T follicular helper cell (primary cell): ENCODE results near the gene ABCA1.
"Not testable (repeated sequence)": the region's sequence is repeated elsewhere in the genome, so short reads cannot be mapped to it uniquely, and the experiment has no call there.

Experiments used
- DNase-seq: peaks from one replicate; pipeline ENCODE4 v3.0.0-alpha.2; 2020; ENCODE audit warnings: low read depth

The ABCA1 gene

GRCh38 chr9:104906441-104907277 is 21.3 kb downstream of the ABCA1 start:
- DNase-seq = no peak

DNA sequence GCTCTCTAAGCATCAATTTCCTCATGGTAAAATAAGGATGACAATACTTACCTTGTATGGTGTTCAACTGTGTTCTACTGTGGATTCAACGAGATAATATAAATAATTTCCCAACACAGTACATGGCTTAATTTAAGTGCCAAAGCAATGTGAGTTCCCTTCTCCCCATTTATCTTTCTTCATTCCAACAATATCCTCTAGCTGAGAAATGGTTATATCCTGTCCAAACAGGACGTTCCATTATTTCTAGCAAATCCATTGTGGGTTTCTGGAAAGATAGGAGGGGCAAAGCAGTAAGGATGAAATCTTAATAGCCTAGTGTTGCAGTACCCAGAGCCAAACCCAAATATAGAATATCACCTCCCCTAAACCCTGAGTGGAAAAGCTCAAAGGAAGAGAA is 22.0 kb downstream of the ABCA1 start:
- DNase-seq = no peak

GRCh38 chr9:104905153-104905901 is 22.6 kb downstream of the ABCA1 start:
- no peak for DNase-seq

DNA sequence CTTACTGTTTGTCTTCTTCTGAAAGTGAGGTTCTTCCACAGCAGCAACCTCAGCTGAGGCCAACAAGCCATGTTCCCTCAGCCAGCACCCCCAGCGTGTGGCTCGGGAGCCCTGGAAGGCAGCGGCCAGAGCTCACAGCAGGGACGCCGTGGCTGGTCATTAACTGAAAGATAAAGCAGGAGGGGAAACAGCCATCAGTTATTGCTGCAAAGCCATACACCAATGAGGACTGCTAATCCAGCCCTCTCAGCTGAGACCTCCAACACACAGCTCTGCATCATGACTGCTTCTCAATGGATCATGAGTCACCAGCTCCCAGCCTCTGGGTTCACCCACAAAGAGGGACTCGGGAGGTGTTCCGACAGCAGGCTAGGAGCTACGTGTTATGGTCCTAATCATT is 24.3 kb downstream of the ABCA1 start:
- no peak for DNase-seq

- no peak for DNase-seq
Measured at GRCh38 chr9:104900871-104901270, 27.1 kb downstream of the ABCA1 start.

DNA sequence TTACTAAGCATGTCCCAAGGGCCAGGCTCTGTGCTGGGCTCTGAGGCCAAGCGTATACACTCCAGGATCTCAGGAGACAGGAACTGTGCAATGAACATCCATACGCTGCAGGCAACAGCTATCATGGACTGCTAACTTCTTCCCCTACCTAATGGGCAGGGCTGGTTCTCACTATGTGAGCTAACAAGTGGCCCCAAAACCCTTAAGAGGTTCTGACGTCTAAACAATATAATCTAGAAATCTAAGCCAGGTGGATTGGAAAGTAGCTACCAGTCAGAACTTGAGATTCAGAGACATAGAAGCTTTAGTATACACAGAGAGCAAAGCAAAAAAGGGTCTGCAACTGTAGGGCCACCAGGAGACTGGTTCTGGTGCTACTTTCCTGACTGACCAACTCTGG is 27.6 kb downstream of the ABCA1 start:
- DNase-seq = no peak

DNA sequence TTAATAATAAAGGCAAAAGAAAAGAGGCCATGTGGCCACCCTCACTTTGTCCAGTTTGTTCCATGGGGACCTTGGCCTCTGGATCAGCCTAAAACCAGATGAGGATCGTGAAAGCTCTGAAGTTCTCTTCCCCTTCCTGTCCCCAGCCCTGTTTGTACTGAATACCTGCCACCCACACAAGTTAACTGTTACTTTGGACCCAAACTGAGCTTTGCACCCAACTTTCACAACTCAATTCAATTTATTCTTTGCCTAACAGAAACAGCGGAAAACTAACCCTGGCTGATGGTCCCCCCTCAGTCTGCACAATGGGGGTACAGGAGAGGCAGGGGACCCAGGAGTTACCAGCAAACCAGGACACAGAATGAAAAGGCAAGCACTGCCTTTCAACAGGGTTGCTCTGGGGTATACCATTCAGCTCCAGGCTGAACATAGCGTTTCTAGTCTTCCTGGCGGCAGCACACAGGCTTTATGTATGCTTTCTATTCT is 28.2 kb downstream of the ABCA1 start:
- DNase-seq = no peak

- DNase-seq = not testable (repeated sequence)
Measured at GRCh38 chr9:104898376-104898775, 29.6 kb downstream of the ABCA1 start.

DNA sequence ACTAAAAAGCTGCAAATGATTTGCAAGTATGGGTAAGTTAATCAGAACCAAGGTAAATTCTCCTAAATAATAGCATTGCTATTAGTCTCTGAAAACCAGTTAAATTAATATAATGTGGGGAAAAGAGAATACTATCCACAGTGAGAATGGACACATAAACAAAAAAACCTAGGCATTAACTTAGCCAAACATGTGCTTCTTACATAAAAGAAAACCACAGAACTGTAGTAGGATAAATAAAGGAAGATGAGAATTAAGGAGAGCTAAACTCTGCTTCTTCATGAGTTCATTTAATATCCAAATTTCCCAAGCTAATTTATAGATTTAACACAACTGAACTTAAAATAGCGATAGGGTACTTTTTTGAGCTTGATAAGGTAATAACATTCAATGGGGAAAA is 31.8 kb downstream of the ABCA1 start:
- no peak for DNase-seq

- DNase-seq = no peak
Measured at GRCh38 chr9:104895572-104895971, 32.4 kb downstream of the ABCA1 start.

DNA sequence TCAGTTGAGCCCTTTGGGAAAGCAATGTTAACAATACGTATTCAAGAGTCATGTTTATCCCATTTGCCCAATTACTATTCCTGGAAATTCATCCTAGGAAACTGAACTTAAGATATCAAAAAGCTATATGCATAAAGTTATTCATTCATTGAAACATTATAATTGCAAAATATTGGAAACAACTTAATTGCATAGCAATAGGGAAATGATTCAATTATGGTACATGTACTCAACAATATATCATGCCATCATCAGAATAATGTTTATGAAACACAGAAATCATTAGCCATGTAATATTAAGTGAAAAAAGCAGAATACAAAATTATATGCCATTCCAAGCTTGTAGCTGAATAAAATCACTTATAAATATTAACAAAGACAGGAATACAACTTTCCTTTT is 35.3 kb downstream of the ABCA1 start:
- DNase-seq = no peak

DNA sequence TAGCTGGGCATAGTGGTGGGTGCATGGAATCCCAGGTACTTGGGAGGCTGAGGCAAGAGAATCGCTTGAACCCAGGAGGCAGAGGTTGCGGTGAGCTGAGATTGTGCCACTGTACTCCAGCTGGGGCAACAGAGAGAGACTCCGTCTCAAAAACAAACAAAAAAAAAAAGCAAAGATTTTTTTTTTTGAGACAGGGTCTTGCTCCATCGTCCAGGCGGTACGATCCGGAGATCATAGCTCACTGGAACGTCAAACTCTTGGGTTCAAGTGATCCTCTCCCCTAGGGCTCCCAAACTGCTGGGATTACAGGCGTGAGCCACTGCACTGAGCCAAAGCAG is 37.6 kb downstream of the ABCA1 start:
- no peak for DNase-seq

DNA sequence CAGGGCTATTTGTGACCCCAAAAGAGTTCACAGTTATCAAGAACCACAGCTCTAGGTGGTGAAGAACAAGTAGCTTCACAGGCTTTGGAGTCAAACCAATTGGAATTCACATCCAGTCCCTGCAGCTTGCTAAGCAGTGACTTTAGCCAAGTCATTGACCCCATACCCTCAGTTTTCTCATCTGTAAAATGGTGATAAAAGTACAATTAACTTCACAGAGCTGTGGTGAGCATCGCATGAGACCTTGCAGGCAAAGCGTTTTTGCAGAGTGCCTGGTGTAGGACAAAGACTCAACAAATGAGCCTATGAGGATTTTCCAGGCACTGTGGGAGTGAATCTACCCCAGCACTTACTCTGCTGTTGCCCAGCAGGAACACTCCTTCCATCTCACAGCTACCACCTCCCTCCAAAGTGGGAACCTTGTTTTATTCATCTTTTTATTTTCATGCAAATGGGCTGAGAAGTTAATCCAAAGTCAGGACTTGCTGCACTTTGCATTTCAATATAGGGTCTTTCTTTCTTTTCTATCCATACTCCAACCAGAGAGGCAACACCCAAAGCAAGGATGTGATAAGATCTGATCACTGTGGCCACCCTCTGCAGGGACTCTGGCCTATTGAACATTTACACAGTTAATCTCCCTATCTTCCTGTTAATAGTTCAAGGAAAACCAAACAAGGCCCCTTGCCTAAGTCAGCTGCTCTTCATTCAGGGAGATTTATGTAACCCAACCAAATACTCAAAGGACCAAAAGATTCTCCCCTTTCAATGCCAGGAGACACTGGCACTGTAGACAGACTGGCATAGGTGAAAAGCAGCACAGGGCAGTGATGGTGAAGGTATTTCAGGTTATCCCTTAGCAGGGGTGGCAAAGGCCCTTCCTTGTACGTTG is 41.9 kb downstream of the ABCA1 start:
- DNase-seq = no peak

DNA sequence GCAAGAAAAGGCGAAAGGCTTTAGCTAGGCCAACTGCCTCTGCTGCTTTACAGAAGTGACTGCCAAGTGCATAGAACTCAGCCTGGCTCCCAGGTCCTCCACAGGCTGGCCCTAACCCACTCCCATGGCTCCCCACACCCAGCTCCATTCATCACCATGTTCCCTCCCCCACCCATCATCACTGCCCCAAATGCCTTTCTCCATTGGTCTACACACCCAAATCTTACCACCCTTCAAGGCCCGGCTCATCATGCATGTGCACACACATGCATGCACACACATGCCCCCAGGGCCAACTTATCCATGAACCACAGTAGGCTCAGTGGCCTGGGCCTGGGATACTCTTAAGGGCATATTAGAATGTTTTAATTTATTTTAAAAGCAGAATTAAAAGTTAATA is 44.8 kb downstream of the ABCA1 start:
- DNase-seq = no peak

DNA sequence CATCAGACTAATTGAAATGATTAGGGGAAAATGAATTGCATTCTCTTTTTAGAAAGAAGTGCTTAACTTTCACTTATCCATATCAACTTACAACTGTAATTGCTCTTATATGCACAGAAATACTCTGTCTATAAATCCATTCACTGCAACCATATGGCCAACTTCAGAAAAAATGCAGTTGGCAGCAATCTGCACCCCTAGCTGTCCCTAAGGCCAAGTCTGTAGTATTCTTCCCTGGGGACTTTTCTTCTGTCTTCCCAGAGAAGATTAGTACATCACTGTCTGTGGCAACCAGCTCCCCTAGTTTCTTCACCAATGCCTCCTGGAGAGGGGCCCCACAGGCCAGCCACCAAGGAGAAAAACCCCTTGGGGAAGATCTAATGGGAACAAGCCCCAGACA is 45.4 kb downstream of the ABCA1 start:
- DNase-seq = no peak

GRCh38 chr9:104882086-104882485 is 45.9 kb downstream of the ABCA1 start:
- DNase-seq = no peak

GRCh38 chr9:104879555-104880309 is 48.2 kb downstream of the ABCA1 start:
- DNase-seq = no peak

GRCh38 chr9:104876587-104876986 is 51.4 kb downstream of the ABCA1 start:
- no peak for DNase-seq

- DNase-seq = no peak
Measured at GRCh38 chr9:104875897-104876296, 52.1 kb downstream of the ABCA1 start.

- DNase-seq = no peak
Measured at GRCh38 chr9:104875320-104875719, 52.6 kb downstream of the ABCA1 start.

- DNase-seq = no peak
Measured at GRCh38 chr9:104873489-104873850, 54.5 kb downstream of the ABCA1 start.
